GM12878 (cell line): Measurements from ENCODE around the gene ZNF502. TPM values are rescaled to one million over a fixed set of nuclear protein-coding genes. Genes with fewer than 3 reads are reported as not detected.

ENCODE experiments used
- CHD2 ChIP-seq: IDR thresholded peaks from 2 replicates; pipeline ENCODE4 v1.6.1; 2011; ENCODE audit warnings: low read depth, low read length, improper control_type of control experiment, borderline replicate concordance
- CREM ChIP-seq: IDR thresholded peaks from 2 replicates; pipeline ENCODE4 v1.6.1; 2014; ENCODE audit warnings: antibody characterized with exemption, low read depth
- DPF2 ChIP-seq: fragments of 450-650 bp; IDR thresholded peaks from 2 replicates; pipeline ENCODE4 v1.6.1; 2017; ENCODE audit warnings: mild to moderate bottlenecking
- ETV6 ChIP-seq, 2 experiments: fragments of 450-650 bp in 1 of 2; IDR thresholded peaks in 1 of 2; conservative IDR thresholded peaks in 1 of 2; 2 replicates each; pipeline ENCODE4 v1.6.1; 2014; ENCODE audit warnings: antibody characterized with exemption in 1 of 2, borderline replicate concordance in 1 of 2, low read depth in 1 of 2, mild to moderate bottlenecking in 1 of 2, moderate library complexity in 1 of 2
- GATAD2B ChIP-seq: fragments of 450-650 bp; conservative IDR thresholded peaks from 2 replicates; pipeline ENCODE4 v1.6.1; 2017; ENCODE audit warnings: low read depth, mild to moderate bottlenecking, moderate library complexity
- IRF4 ChIP-seq: IDR thresholded peaks from 2 replicates; pipeline ENCODE4 v1.6.1; 2011; ENCODE audit warnings: low read depth, low read length
- JUND ChIP-seq: IDR thresholded peaks from 2 replicates; pipeline ENCODE4 v1.6.1; 2012; ENCODE audit warnings: low read depth, mild to moderate bottlenecking, low read length, improper control_type of control experiment, moderate library complexity
- MEF2B ChIP-seq: fragments of 450-650 bp; IDR thresholded peaks from 2 replicates; pipeline ENCODE4 v1.6.1; 2018; ENCODE audit warnings: mild to moderate bottlenecking, moderate library complexity; ENCODE audit not compliant: partially characterized antibody, poor library complexity, severe bottlenecking
- NBN ChIP-seq: fragments of 450-650 bp; IDR thresholded peaks from 2 replicates; pipeline ENCODE4 v1.6.1; 2016
- NFYB ChIP-seq: IDR thresholded peaks from 2 replicates; pipeline ENCODE4 v1.6.1; 2011; ENCODE audit warnings: low read depth, mild to moderate bottlenecking, low read length, improper control_type of control experiment, moderate library complexity; ENCODE audit not compliant: insufficient read depth
- RB1 ChIP-seq: fragments of 450-650 bp; formaldehyde crosslinking; IDR thresholded peaks from 2 replicates; pipeline ENCODE4 v1.6.1; 2017; ENCODE audit warnings: mild to moderate bottlenecking, borderline replicate concordance
- RBBP5 ChIP-seq: fragments of 200-600 bp; sonication (generic); conservative IDR thresholded peaks from 2 replicates; pipeline ENCODE4 v1.6.1; 2016
- RELA ChIP-seq: fragments of 450-650 bp; IDR thresholded peaks from 2 replicates; pipeline ENCODE4 v1.8.0; 2014; ENCODE audit warnings: borderline replicate concordance; ENCODE audit not compliant: partially characterized antibody
- SREBF1 ChIP-seq: IDR thresholded peaks from 2 replicates; pipeline ENCODE4 v1.6.1; 2012; ENCODE audit warnings: mild to moderate bottlenecking, low read length
- TCF3 ChIP-seq: IDR thresholded peaks from 2 replicates; pipeline ENCODE4 v1.6.1; 2012; ENCODE audit warnings: low read depth, mild to moderate bottlenecking, low read length, borderline replicate concordance; ENCODE audit not compliant: insufficient read depth
- YBX1 ChIP-seq: fragments of 450-650 bp; IDR thresholded peaks from 2 replicates; pipeline ENCODE4 v1.6.1; 2016; ENCODE audit warnings: antibody characterized with exemption
- ZNF217 ChIP-seq: fragments of 450-650 bp; IDR thresholded peaks from 2 replicates; pipeline ENCODE4 v1.6.1; 2017; ENCODE audit warnings: antibody characterized with exemption, mild to moderate bottlenecking
- polyA plus RNA-seq, 11 experiments: library from polyadenylated mRNA; depleted of rRNA in 4 of 11; unstranded in 6 of 11; stranded (reverse) in 5 of 11; fragments of >200 nt; fragmentation: Nextera tagmentation in 4 of 11; fragmentation: Illumina TruSeq in 1 of 11; extraction: Ambion mirVana in 4 of 11; extraction: Trizol in 1 of 11; gene quantifications; 1 replicate in 1 of 11; 2 replicates in 10 of 11; pipeline versions ENCODE4 v1.2.1 to v1.2.3, GENCODE V29; 2011 to 2016; ENCODE audit warnings: inconsistent platforms in 2 of 11, missing spikeins in 2 of 11, low read depth in 1 of 11
- total RNA-seq, 4 experiments: library from RNA; depleted of rRNA in 3 of 4; stranded (reverse); fragments of >200 nt in 3 of 4; fragmentation: Illumina TruSeq in 1 of 4; extraction: Trizol in 1 of 4; gene quantifications; 2 replicates each; pipeline versions ENCODE4 v1.2.1 to v1.2.3, GENCODE V29; 2013 to 2021
- TF ChIP-seq, protein P1 (sequence below): fragments of 450-650 bp; conservative IDR thresholded peaks from 2 replicates; pipeline ENCODE4 v1.6.1; 2017; ENCODE audit warnings: mild to moderate bottlenecking, moderate library complexity
- TF ChIP-seq, protein P2 (sequence below): fragments of 150-350 bp; IDR thresholded peaks from 2 replicates; pipeline ENCODE4 v1.6.1; 2016; ENCODE audit warnings: low read depth, low read length
- TF ChIP-seq, protein P3 (sequence below): IDR thresholded peaks from 2 replicates; pipeline ENCODE4 v1.6.1; 2011; ENCODE audit warnings: low read depth, mild to moderate bottlenecking, low read length, moderate library complexity, borderline replicate concordance; ENCODE audit errors: extremely low read depth
- TF ChIP-seq, protein P4 (sequence below): fragments of 450-650 bp; IDR thresholded peaks from 2 replicates; pipeline ENCODE4 v1.6.1; 2017; ENCODE audit warnings: low read depth, mild to moderate bottlenecking, moderate library complexity

The ZNF502 gene
- total and polyA plus RNA-seq, 10 of the 15 experiments (the other 5 are each of a cell fraction or from before 2014, with no cell fraction given), result 0.39 to 1.7 (median 1.1) TPM

DNA sequence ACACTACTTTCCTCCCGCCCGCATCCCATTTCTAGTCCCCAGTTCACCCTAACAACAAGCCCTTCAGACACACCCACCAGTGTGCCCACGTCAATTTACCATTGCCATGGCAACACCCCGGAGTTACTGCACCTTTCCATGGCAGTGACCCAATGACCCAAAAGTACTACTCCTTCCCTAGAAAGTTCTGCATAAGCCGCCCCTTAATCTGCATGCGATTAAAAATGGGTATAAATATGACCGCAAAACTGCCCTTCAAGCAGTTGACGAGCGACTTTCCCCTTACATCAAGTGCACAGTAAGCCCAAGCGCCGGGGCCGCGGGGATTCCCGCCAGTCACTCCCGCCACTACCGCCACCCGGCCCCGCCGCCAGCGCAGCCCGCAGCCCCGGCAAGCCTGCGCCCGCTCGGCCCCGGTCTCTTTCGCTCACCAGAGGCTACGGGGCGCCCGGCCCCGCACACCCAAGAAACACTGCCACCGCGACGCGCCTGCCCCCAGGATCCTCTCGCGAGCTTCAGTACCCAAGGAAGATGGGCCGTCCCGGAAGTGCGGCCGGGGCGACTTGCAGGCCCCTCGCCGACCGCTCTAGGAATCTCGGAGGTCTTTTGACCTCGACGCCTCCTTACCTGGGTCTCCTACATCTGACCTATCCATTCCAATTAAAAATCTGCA is 27.2 kb upstream of the ZNF502 start (continued):
- TF ChIP-seq, protein P1, sequence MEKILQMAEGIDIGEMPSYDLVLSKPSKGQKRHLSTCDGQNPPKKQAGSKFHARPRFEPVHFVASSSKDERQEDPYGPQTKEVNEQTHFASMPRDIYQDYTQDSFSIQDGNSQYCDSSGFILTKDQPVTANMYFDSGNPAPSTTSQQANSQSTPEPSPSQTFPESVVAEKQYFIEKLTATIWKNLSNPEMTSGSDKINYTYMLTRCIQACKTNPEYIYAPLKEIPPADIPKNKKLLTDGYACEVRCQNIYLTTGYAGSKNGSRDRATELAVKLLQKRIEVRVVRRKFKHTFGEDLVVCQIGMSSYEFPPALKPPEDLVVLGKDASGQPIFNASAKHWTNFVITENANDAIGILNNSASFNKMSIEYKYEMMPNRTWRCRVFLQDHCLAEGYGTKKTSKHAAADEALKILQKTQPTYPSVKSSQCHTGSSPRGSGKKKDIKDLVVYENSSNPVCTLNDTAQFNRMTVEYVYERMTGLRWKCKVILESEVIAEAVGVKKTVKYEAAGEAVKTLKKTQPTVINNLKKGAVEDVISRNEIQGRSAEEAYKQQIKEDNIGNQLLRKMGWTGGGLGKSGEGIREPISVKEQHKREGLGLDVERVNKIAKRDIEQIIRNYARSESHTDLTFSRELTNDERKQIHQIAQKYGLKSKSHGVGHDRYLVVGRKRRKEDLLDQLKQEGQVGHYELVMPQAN, result peak; percentile 88
- TF ChIP-seq RELA, result no peak
- no peak for TF ChIP-seq SREBF1
- no peak for TF ChIP-seq IRF4
- no peak for TF ChIP-seq MEF2B
- TF ChIP-seq, protein P2, sequence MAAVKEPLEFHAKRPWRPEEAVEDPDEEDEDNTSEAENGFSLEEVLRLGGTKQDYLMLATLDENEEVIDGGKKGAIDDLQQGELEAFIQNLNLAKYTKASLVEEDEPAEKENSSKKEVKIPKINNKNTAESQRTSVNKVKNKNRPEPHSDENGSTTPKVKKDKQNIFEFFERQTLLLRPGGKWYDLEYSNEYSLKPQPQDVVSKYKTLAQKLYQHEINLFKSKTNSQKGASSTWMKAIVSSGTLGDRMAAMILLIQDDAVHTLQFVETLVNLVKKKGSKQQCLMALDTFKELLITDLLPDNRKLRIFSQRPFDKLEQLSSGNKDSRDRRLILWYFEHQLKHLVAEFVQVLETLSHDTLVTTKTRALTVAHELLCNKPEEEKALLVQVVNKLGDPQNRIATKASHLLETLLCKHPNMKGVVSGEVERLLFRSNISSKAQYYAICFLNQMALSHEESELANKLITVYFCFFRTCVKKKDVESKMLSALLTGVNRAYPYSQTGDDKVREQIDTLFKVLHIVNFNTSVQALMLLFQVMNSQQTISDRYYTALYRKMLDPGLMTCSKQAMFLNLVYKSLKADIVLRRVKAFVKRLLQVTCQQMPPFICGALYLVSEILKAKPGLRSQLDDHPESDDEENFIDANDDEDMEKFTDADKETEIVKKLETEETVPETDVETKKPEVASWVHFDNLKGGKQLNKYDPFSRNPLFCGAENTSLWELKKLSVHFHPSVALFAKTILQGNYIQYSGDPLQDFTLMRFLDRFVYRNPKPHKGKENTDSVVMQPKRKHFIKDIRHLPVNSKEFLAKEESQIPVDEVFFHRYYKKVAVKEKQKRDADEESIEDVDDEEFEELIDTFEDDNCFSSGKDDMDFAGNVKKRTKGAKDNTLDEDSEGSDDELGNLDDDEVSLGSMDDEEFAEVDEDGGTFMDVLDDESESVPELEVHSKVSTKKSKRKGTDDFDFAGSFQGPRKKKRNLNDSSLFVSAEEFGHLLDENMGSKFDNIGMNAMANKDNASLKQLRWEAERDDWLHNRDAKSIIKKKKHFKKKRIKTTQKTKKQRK, result no peak
- TF ChIP-seq JUND, result no peak
- TF ChIP-seq RBBP5, result no peak
- TF ChIP-seq NFYB, result no peak
- TF ChIP-seq DPF2, result peak; percentile 40; the same call in 1 of the 2 replicates
- no peak for TF ChIP-seq YBX1
- no peak for TF ChIP-seq ETV6 (conservative IDR thresholded peaks at IDR 0.05 in 1 of 2, IDR thresholded peaks at IDR 0.05 in 1 of 2; ENCODE audit: borderline replicate concordance in 1 of 2, low read depth in 1 of 2)
- peak; percentile 55; the same call in 1 of the 2 replicates for TF ChIP-seq CREM
- TF ChIP-seq, protein P3, sequence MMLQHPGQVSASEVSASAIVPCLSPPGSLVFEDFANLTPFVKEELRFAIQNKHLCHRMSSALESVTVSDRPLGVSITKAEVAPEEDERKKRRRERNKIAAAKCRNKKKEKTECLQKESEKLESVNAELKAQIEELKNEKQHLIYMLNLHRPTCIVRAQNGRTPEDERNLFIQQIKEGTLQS, result no peak
- no peak for TF ChIP-seq NBN
- TF ChIP-seq CHD2, result peak; percentile 98
- peak; percentile 66; the same call in 1 of the 2 replicates for TF ChIP-seq GATAD2B
- no peak for TF ChIP-seq ZNF217
- peak; percentile 59; the same call in 1 of the 2 replicates for TF ChIP-seq RB1
- TF ChIP-seq, protein P4, sequence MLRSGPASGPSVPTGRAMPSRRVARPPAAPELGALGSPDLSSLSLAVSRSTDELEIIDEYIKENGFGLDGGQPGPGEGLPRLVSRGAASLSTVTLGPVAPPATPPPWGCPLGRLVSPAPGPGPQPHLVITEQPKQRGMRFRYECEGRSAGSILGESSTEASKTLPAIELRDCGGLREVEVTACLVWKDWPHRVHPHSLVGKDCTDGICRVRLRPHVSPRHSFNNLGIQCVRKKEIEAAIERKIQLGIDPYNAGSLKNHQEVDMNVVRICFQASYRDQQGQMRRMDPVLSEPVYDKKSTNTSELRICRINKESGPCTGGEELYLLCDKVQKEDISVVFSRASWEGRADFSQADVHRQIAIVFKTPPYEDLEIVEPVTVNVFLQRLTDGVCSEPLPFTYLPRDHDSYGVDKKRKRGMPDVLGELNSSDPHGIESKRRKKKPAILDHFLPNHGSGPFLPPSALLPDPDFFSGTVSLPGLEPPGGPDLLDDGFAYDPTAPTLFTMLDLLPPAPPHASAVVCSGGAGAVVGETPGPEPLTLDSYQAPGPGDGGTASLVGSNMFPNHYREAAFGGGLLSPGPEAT, result no peak
- no peak for TF ChIP-seq TCF3
